Measurements from ENCODE around the gene MAML3.

The MAML3 gene

GRCh38 chr4:140038031-140038533 lies 115.9 kb downstream of the MAML3 start:
- DNase-seq = peak; percentile 30

DNA sequence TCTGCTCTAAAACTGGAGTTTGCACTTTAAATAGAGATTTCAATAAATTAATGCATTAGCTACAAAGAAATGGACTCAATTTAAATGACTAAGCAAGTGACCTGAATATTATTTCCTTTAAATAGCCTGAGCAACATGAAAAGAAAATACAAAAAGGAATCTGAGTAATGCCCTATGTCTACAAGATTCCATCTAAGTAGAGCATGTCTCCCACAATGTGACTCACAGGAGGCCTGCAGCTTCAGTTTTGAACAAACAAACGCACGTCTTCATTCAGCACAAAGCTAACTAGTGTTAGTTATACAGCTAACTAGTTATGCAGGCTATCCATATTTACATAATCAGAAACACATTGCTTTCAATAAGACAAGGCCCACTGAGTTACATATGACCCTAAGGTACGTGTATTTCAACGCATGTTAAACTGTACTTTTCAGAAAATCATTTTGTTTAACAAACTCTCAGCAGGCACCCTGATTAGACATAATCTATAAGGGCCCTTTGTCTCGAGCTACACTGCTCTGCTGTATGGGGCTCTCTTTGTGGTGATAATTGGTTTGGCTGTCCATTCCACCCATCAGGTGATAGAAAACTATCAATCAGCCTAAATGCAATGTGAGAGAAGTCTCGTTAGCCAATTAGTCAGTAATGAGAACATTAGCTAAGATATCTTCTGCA lies 116.5 kb downstream of the MAML3 start:
- peak; percentile 68 for DNase-seq

GRCh38 chr4:140031706-140032105 lies 122.3 kb downstream of the MAML3 start:
- no peak for DNase-seq

DNA sequence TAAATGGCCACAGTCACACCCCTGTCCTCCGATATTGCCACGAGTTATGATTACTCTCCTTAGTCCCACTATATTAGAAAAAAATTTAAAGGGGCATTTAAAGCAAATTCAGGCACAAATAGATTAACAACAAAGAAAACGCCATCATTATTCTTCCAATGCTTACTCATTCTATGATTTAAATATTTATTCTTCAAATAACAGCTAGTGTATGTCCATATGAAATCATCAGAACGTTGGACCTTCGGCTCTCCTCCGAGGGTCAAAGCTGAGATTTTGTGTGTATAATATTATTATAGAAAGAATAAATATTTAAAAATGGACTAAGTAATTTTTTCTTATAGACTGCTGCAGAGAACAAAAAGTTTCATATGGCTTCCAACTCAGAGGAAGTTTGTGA lies 122.9 kb downstream of the MAML3 start:
- no peak for DNase-seq

DNA sequence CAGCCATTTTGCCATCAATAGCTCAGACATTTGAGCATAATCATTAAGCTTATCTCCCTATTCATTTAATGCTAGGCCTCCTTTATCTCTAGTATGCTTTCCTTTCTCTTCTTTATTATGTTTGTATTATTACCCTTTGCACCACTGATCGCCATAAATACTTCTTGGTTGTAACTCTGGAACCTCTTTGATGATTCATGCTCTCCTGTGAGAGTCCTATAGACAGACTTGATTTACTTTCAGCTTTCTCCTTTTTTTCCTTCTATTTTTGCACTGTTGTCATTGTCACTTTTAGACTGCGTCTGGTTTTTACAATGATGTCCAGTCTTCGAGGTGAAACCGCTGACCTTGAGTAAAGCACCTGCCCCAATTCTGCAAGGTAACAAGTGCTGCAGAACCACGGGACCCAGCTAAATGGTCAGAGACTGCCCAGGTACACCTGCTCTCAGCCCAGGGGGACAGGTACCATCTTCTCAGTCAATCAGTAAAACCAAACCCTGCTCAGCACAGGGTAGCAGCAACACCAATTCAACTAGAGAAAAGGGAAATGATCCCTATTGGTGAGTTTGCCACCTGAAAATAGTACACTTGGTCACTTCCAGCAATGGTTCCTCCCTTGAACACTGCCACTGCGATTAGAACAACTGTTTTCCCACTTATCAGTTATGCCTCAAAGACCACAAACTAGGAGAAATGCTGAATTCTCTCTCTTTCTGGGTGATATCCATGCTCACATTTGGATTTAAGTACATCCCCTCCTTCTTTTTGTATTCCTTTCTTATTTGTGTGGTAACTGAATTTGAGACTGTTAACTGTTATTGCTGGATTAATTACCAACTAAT lies 125.1 kb downstream of the MAML3 start:
- no peak for DNase-seq

DNA sequence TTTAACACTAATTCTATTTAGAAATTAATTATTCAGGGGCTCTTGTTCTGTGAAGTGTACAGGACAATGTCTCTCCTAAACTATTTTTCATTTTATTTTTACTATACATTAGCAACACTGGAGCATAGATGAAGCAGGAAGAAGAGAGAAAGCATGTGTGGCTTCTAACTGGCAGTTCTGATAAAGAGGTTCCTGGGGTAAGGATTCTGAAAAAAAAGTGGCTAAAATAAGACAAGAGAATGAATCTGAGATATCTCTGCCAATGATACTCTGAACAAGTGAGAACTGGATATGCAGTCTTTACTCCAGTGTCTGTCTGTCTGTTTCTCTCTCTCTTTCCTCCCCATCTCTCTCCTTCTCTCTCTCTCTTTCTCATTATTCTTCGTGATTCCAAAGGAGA lies 125.9 kb downstream of the MAML3 start:
- DNase-seq = no peak

GRCh38 chr4:140027101-140027500 lies 126.9 kb downstream of the MAML3 start:
- no peak for DNase-seq

DNA sequence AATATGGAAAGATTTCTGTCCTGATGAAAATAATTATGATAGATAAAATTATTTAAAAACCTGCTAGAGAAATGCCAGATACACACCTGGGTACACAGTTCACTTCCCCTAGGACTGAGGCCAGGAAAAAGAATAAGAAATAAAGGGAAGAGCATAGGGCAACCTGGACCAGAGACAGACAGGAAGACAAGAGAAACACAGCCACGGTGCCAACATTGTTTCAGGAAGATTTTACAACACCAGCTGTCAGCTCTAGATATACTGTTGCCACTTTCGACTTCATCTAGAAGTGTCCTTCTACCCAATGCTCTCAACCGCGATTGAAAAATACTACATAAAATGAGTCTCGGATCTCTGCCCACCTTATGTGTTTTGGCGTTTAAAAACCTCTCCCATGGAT lies 128.5 kb downstream of the MAML3 start:
- no peak for DNase-seq

DNA sequence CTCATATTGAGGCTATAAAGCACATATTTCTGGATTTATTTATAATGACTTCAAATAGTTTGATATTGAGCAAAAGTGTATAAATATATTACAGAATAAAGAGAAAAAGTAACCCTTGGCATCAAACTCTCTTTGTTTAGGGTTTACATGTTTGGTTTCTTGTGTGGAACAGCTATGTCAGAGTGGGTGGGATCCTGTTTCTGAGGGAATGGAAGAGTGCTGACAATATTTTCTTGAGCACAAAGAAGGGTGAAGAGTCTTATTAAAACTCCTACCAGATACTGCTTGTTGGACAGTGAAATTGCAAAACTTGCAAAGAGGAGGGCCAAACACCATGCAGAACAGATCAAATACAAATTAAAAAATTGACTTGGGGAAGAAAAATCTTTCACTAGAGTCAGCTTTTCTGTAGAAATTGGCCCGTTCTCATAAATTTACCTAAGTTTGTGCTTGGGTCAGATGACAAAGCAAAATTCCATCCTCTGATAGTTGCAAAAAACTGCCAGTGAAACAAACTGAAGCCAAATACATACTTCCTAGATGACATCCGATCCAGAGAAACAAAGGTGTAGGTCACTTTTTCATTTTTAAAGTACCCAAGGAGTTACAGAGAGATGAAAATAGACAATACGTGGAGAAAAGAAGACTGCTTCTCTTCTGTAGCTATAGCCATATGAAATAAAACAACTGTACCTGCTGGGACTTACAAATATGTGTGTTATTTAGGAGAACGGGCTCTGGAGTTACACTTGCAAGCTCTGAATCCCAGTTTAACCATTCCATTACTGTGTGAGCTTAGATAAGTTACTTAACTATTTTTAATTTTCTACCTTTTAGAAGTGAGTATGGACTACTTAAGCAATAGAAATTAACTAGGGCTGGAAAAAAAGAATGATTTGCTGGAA lies 133.3 kb downstream of the MAML3 start:
- no peak for DNase-seq

DNA sequence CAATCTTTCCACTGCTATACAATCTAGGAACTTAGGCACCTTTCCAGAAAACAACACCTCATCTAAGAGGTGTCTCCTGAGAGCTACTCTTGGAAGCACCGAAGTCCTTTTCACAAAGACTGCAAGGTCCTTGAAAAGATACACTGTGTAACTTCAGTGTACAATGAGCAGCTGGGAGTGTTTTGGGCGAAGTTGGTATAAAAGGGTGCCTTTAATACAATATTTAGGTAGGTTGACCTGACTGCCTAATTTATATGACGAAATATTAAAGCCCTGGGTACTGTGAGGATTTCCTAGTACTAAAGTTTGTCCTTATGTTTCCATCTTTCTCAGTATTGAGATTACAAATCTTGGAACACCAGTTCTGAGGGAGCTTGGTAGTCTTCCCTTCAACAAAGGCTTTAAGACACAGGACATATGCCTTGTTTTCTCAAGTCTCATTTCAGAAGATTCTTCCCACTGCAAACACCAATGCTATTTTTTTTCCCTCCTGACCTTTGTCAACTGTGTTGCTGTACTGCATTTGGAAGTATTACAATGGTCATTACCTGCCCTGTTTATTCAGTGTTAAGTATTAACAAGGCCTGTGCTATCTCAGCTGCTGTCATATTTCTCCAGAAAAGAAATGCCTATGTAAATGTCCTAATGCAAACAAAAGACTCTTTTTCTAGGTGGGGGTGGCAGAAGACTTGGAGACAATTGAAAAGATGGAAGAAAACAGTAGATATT lies 134.2 kb downstream of the MAML3 start:
- peak; percentile 75 for DNase-seq

DNA sequence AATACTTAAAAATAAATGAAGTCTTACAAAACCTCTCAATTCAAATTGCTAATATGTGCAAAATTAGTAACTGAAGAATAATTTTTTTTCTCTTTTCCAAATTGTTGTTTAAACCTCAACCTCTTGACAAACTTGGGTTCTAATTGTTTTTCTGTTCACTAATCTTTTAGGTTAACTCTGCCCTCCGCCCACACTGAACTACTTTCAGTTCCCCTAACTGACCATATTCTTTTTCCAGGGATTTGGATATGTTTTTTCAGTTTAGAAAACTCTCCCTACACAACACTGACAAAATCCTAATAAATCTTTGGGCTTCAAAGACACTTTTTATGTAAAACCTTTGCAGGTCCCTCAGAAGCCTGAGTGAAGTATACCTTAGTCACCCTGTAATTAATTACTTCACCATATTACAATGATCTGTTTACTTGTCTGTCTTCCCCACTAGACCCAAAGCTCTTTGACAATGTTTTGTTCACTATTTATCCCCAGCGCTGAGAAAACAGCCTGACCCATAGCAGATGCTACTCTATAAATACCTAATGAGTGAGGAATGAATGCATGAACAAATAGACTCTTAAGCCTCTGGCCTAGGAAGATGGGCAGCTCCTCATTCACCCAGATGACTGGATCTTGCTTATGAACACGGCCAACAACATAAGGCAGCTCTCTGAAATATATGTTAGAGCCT lies 134.9 kb downstream of the MAML3 start:
- peak; percentile 82 for DNase-seq

- DNase-seq = no peak
Measured at GRCh38 chr4:140014284-140014683, 139.7 kb downstream of the MAML3 start.

- peak; percentile 87 for DNase-seq
Measured at GRCh38 chr4:140012688-140013486, 141.1 kb downstream of the MAML3 start.

DNA sequence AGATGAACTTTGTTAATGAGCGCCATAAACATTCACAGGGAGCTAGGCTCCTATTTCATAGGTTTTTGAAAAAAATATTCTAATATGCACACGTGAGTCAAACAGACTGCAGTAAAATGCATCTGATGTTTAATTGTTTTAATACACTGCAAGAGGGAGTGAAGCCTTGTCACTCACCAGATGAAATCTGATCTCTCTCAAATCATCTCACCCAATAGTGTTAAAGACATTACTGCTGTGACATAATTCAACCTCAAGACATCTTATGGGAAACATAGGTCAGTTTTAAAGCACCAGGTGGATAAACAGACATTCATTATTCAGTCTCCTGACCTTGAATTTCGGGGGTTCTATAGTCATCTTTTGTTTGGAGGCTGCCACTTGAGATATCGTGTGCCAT lies 148.3 kb downstream of the MAML3 start:
- DNase-seq = peak; percentile 82

GRCh38 chr4:140004922-140005627 lies 148.9 kb downstream of the MAML3 start:
- peak; percentile 70 for DNase-seq

DNA sequence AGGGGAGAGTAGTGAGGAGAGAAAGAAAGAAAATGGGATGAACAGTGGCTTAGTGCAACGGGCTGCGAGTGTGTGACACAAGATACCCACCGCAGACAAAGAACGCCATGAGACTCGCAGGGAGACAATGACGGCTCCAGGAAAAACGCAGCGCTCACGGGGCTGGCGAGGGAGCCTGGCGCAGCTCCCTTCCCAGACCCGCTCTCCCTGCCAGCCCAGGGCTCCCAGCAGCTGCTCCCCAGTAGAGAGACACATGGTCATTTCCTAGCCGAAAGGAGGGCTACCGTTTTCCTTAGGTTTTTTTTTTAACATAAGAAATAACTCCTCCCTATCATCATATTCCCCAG lies 149.5 kb downstream of the MAML3 start:
- peak; percentile 89 for DNase-seq

GRCh38 chr4:140003876-140004548 lies 150.0 kb downstream of the MAML3 start:
- DNase-seq = peak; percentile 54

- DNase-seq = no peak
Measured at GRCh38 chr4:140000232-140000631, 153.8 kb downstream of the MAML3 start.

DNA sequence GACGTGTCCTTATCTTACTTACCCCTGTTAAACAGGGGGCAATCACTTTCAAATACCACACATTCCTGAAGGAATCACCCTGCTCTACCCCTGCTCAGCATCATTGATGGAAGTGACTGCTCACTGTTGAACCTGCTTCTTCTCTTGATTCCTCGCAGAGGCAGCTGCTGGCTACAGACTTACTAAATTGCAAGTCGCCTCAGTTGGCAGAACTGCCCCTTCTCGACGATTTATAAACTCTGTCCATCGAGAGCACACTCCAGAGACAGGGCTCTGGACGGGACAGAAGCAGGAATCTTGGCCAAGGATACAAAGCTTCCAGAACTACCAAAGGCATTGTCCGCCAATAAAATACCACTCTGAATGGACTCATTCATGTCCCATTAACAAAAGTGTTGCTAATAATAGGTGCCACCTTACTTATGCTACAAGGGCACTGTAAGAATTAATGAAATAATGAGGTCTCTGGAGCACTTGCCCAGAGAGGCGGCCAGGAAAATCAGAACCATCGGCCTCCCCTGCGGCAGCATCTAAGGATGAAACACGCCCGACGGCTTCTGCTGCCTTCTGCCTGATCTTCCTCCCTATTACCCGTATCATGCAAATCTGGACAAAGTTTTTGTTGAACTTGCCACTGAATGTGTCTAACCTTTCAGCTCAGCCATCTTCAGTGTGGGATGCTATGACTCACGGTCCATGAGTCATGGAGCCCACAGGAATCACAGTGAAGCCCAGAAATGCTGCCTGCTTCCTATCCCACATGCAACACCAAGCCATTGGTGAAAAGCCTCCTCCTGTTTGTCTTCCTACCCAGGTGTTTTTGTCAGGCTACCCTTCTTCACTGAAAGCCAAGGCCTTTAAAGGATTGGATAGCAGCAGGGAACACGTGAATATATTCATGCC lies 164.9 kb downstream of the MAML3 start:
- DNase-seq = peak; percentile 47

Data from NCI-H69 (cell line).